SIG-M5 treated with dmso at 0.1 percent for 504 hours (cell line): Measurements from ENCODE around the gene MAGI2.

Experiments
- DNase-seq: peaks from one replicate; lab custom pipeline; 2025; ENCODE audit not compliant: unreplicated experiment; lab: John Stamatoyannopoulos, UW

The MAGI2 gene

DNA sequence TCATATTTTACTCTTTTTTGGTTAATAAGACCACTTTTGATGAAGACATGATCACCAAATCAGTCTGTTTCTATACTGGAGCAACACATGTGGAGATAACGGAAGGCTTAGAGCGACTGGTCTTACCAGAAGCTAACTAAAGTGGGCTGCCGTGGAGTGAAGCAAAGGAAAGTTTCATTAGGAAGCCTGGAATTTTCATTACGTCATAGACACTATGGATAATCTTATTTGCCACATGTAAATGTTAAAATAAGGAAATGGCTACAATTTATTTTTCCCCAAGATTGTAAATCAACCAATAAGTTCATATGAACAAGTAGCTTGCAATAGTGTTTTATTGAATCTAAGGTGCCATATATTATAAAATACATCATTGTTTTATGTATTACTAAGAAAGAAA lies 1469.5 kb downstream of the MAGI2 start:
- DNase-seq, result no peak

GRCh38 chr7:77982926-77983550 lies 1470.4 kb downstream of the MAGI2 start:
- DNase-seq, result no peak

GRCh38 chr7:77980087-77980713 lies 1473.3 kb downstream of the MAGI2 start:
- no peak for DNase-seq

DNA sequence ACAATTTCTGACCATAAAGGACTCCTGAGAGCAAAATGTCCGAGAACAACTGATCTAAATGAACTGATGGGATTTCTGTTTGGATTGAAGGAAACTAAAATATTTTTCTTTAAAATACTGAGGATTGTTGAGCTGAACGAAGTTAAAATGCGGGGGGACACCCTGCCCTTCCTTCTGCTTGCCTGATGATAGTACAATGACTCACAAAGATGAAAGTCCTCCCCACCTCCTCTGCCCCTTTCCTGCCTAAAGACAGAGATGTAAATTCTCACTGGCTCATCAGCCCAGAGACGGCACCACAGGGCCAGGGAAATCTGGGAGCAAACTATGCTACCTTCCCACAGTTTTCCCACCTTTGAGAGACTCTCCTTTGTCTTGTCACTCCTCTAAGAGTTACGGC lies 1474.2 kb downstream of the MAGI2 start:
- DNase-seq, result no peak

- DNase-seq, result no peak
These were observed 1477.6 kb downstream of the MAGI2 start for GRCh38 chr7:77975672-77976480.

- no peak for DNase-seq
These were observed 1481.7 kb downstream of the MAGI2 start for GRCh38 chr7:77971726-77972125.

- DNase-seq, result no peak
These were observed 1486.0 kb downstream of the MAGI2 start for GRCh38 chr7:77967429-77967828.
